Calu3 (cell line): ENCODE data around the gene CDON. TPM values are rescaled to one million over a fixed set of nuclear protein-coding genes. Genes with fewer than 3 reads are reported as not detected.

Source experiments
- BruUV-seq: library from RNA; stranded (reverse); fragments of 400-500 nt; replicated peaks from 2 replicates; lab custom pipeline; 2021; lab: Mats Ljungman, UMichigan
- CTCF ChIA-PET: fragments of 300-600 bp; sonication (Branson Sonifier 250); formaldehyde crosslinking; loops from one replicate; lab custom pipeline; 2022; ENCODE audit warnings: antibody characterized with exemption; lab: Charles Lee
- DNase-seq: peaks from one replicate; pipeline ENCODE4 v3.0.0; 2022
- H3K27ac Mint-ChIP-seq: one replicate; pipeline ENCODE4 v1.8.0; 2022; ENCODE audit warnings: mixed read lengths; ENCODE audit not compliant: unreplicated experiment
- H3K27me3 Mint-ChIP-seq: one replicate; pipeline ENCODE4 v1.8.0; 2022; ENCODE audit warnings: mixed read lengths; ENCODE audit not compliant: unreplicated experiment
- H3K36me3 Mint-ChIP-seq: one replicate; pipeline ENCODE4 v1.8.0; 2022; ENCODE audit warnings: mild to moderate bottlenecking, moderate library complexity, mixed read lengths; ENCODE audit not compliant: insufficient read depth, unreplicated experiment
- H3K4me1 Mint-ChIP-seq: one replicate; pipeline ENCODE4 v1.8.0; 2022; ENCODE audit warnings: mild to moderate bottlenecking, low read depth, mixed read lengths; ENCODE audit not compliant: unreplicated experiment
- H3K4me3 Mint-ChIP-seq: one replicate; pipeline ENCODE4 v1.8.0; 2022; ENCODE audit warnings: mild to moderate bottlenecking, low read depth, moderate library complexity, mixed read lengths; ENCODE audit not compliant: unreplicated experiment
- H3K9me3 Mint-ChIP-seq: one replicate; pipeline ENCODE4 v1.8.0; 2022; ENCODE audit warnings: low read depth, mixed read lengths; ENCODE audit not compliant: unreplicated experiment
- intact Hi-C: fragments of 100-400 bp; cut with micrococcal nuclease; formaldehyde crosslinking; loops from one replicate; pipeline ENCODE4 v1.10.0; 2022; ENCODE audit not compliant: unreplicated experiment
- total RNA-seq: library from RNA; stranded (reverse); gene quantifications from 2 replicates; pipeline ENCODE4 v1.2.3, GENCODE V29; 2022
- TF ChIP-seq, protein P1 (sequence below): fragments of 200-600 bp; IDR thresholded peaks from one replicate; pipeline ENCODE4 v1.8.0; 2022; ENCODE audit warnings: antibody characterized with exemption; ENCODE audit not compliant: unreplicated experiment

Gene CDON
- total RNA-seq, 1 experiment from 2014 or later: 14.8 TPM

GRCh38 chr11:126103150-126103549 lies 40.5 kb upstream of the CDON start:
- no peak for DNase-seq
- Mint-ChIP-seq H3K4me3 (no peak overlapping the region), H3K27me3 (no peaks in the 10 kb centered on the region), H3K9me3 (no peaks in the 10 kb centered on the region), H3K4me1 (peaks cover 10% of the 10 kb centered on the region), H3K27ac (no peak overlapping the region), H3K36me3 (peaks cover 5% of the 10 kb centered on the region)
- CTCF ChIA-PET: no interaction called here
- intact Hi-C loops: no loop called here
- TF ChIP-seq, protein P1, sequence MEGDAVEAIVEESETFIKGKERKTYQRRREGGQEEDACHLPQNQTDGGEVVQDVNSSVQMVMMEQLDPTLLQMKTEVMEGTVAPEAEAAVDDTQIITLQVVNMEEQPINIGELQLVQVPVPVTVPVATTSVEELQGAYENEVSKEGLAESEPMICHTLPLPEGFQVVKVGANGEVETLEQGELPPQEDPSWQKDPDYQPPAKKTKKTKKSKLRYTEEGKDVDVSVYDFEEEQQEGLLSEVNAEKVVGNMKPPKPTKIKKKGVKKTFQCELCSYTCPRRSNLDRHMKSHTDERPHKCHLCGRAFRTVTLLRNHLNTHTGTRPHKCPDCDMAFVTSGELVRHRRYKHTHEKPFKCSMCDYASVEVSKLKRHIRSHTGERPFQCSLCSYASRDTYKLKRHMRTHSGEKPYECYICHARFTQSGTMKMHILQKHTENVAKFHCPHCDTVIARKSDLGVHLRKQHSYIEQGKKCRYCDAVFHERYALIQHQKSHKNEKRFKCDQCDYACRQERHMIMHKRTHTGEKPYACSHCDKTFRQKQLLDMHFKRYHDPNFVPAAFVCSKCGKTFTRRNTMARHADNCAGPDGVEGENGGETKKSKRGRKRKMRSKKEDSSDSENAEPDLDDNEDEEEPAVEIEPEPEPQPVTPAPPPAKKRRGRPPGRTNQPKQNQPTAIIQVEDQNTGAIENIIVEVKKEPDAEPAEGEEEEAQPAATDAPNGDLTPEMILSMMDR: no peak
- no TSS peak for BruUV-seq

GRCh38 chr11:126102436-126102981 lies 39.8 kb upstream of the CDON start:
- no TSS peak for BruUV-seq
- CTCF ChIA-PET: no interaction called here
- Mint-ChIP-seq H3K9me3 (no peaks in the 10 kb centered on the region), H3K36me3 (peaks cover 5% of the 10 kb centered on the region), H3K27ac (no peak overlapping the region), H3K27me3 (no peaks in the 10 kb centered on the region), H3K4me1 (peaks cover 10% of the 10 kb centered on the region), H3K4me3 (no peak overlapping the region)
- intact Hi-C loops: no loop called here
- no peak for DNase-seq
- TF ChIP-seq, protein P1: no peak

GRCh38 chr11:126101930-126102283 lies 39.2 kb upstream of the CDON start:
- H3K27ac Mint-ChIP-seq: no peak overlapping the region
- TF ChIP-seq, protein P1: no peak
- no peaks in the 10 kb centered on the region for H3K27me3 Mint-ChIP-seq
- intact Hi-C loops: no loop called here
- no peak for DNase-seq
- no TSS peak for BruUV-seq
- H3K4me1 Mint-ChIP-seq: peaks cover 10% of the 10 kb centered on the region
- no peak overlapping the region for H3K4me3 Mint-ChIP-seq
- H3K36me3 Mint-ChIP-seq: peaks cover 5% of the 10 kb centered on the region
- CTCF ChIA-PET: no interaction called here
- no peaks in the 10 kb centered on the region for H3K9me3 Mint-ChIP-seq

DNA sequence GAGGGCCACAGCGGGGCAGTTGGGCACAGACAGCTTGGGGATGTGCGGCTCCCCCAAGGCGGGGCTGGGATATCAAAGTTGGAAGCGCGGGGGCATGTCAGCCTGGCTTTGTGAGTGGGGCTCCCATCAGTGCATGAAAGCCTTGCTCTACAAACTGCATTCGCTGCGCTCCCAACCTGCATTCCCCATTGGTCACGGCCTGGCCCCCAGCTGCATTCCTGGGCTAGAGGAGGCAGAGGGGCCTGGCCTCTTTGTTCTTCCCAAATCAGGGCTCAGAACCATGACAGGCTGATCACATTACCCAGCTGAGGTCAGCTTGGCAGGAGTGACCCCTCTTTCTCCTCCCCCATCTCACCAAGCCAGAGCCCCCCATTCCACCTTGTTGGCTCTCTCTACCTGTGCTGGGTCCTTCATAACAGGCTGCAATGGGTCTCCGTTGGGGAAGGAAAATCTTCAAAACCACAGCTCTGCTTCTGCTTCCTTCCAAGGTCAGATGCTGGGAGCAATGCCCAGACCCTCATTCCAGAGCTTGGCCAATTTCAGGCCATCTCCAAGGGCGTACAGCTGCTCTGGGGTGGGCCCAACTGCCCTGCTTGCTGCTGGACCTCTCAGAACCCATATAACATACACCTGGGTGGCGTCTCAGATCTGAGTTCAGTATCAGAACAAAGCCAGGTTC lies 38.7 kb upstream of the CDON start:
- BruUV-seq: no TSS peak
- Mint-ChIP-seq H3K9me3 (no peaks in the 10 kb centered on the region), H3K27me3 (no peaks in the 10 kb centered on the region), H3K27ac (no peak overlapping the region), H3K4me3 (no peak overlapping the region), H3K4me1 (peaks cover 10% of the 10 kb centered on the region), H3K36me3 (peaks cover 5% of the 10 kb centered on the region)
- TF ChIP-seq, protein P1: no peak
- no peak for DNase-seq
- intact Hi-C loops: no loop called here
- CTCF ChIA-PET: no interaction called here
